IPS-18c (cell line): ENCODE measurements around the gene BLCAP.
A peak's percentile ranks its signal among the peaks of the same experiment; 100 is the strongest.

ENCODE experiments used
- H3K4me3 ChIP-seq: 2 replicates; pipeline ENCODE4 v1.7.0; 2013; ENCODE audit warnings: low read depth, mild to moderate bottlenecking, low read length, moderate library complexity; ENCODE audit not compliant: insufficient read depth
- H3K9me3 ChIP-seq: one replicate; pipeline ENCODE4 v1.6.1; 2013; ENCODE audit warnings: mild to moderate bottlenecking, low read length, moderate library complexity; ENCODE audit not compliant: control insufficient read depth, insufficient read depth

The BLCAP gene

GRCh38 chr20:37538003-37538402, 10.3 kb upstream of the BLCAP start:
- Histone ChIP-seq H3K4me3 (no peak overlapping the region), H3K9me3 (no peaks in the 10 kb centered on the region)

- no peaks in the 10 kb centered on the region for H3K9me3 ChIP-seq
- H3K4me3 ChIP-seq = no peak overlapping the region
Measured at GRCh38 chr20:37537505-37537904, 9.8 kb upstream of the BLCAP start.

GRCh38 chr20:37535443-37536132, 7.9 kb upstream of the BLCAP start:
- no peaks in the 10 kb centered on the region for H3K9me3 ChIP-seq
- no peak overlapping the region for H3K4me3 ChIP-seq

GRCh38 chr20:37534401-37535157, 6.9 kb upstream of the BLCAP start:
- H3K4me3 ChIP-seq = no peak overlapping the region
- no peaks in the 10 kb centered on the region for H3K9me3 ChIP-seq

GRCh38 chr20:37533154-37533715, 5.6 kb upstream of the BLCAP start:
- no peak overlapping the region for H3K4me3 ChIP-seq
- no peaks in the 10 kb centered on the region for H3K9me3 ChIP-seq

- H3K9me3 ChIP-seq = no peaks in the 10 kb centered on the region
- no peak overlapping the region for H3K4me3 ChIP-seq
Measured at GRCh38 chr20:37531856-37532255, 4.2 kb upstream of the BLCAP start.

GRCh38 chr20:37530696-37531095, 3.0 kb upstream of the BLCAP start:
- no peaks in the 10 kb centered on the region for H3K9me3 ChIP-seq
- no peak overlapping the region for H3K4me3 ChIP-seq

GRCh38 chr20:37529968-37530600, 2.4 kb upstream of the BLCAP start:
- Histone ChIP-seq H3K4me3 (no peak overlapping the region), H3K9me3 (no peaks in the 10 kb centered on the region)

GRCh38 chr20:37529214-37529967, 1.7 kb upstream of the BLCAP start:
- H3K4me3 ChIP-seq = no peak overlapping the region

GRCh38 chr20:37528446-37529213, 954 bp upstream of the BLCAP start:
- H3K9me3 ChIP-seq = no peaks in the 10 kb centered on the region
- peak overlapping the region; percentile 95 for H3K4me3 ChIP-seq

More at GRCh38 chr20:37529214-37529967, 1.7 kb upstream of the BLCAP start:
- H3K9me3 ChIP-seq = no peaks in the 10 kb centered on the region

- H3K4me3 ChIP-seq = peak overlapping the region; percentile 95
- H3K9me3 ChIP-seq = no peaks in the 10 kb centered on the region
Measured at GRCh38 chr20:37526839-37527637, 638 bp downstream of the BLCAP start.

GRCh38 chr20:37526238-37526838, 1.3 kb downstream of the BLCAP start:
- peak overlapping the region; percentile 95 for H3K4me3 ChIP-seq
- peaks cover 2% of the 10 kb centered on the region for H3K9me3 ChIP-seq

- Histone ChIP-seq H3K4me3 (no peak overlapping the region), H3K9me3 (peaks cover 3% of the 10 kb centered on the region)
Measured at GRCh38 chr20:37525810-37526209, 1.9 kb downstream of the BLCAP start.

- peaks cover 3% of the 10 kb centered on the region for H3K9me3 ChIP-seq
- H3K4me3 ChIP-seq = no peak overlapping the region
Measured at GRCh38 chr20:37524859-37525708, 2.6 kb downstream of the BLCAP start.
